Endothelial cell of umbilical vein (primary cell): ENCODE measurements around the gene NGLY1. TPM values are rescaled to one million over a fixed set of nuclear protein-coding genes. Genes with fewer than 3 reads are reported as not detected.

Experiments used
- BruUV-seq: library from RNA; stranded (reverse); fragments of 400-500 nt; replicated peaks from 2 replicates; lab custom pipeline; 2021; lab: Mats Ljungman, UMichigan
- CTCF ChIA-PET: fragments of 300-600, 350-600 bp; sonication (Branson Sonifier 250); formaldehyde crosslinking; loops from one replicate; lab custom pipeline; 2021; ENCODE audit warnings: antibody characterized with exemption, inconsistent platforms; lab: Charles Lee
- POLR2A ChIA-PET: fragments of 300-600, 350-600 bp; sonication (Branson Sonifier 250); formaldehyde crosslinking; loops from one replicate; lab custom pipeline; 2021; ENCODE audit warnings: antibody characterized with exemption, inconsistent platforms; lab: Charles Lee
- DNase-seq: peaks from one replicate; pipeline ENCODE4 v3.0.0-alpha.2; 2011; ENCODE audit warnings: low read depth, low spot score
- FAIRE-seq: peaks from 2 replicates; lab custom pipeline; 2011; peaks lifted over from hg19 to GRCh38; lab: Jason Lieb, UNC
- H2AFZ ChIP-seq: 2 replicates; pipeline ENCODE4 v1.6.0; 2012; ENCODE audit warnings: low read depth, low read length, control low read depth, inconsistent platforms
- H3K27ac ChIP-seq: 2 replicates; pipeline ENCODE4 v1.5.1; 2011; ENCODE audit warnings: low read depth, mild to moderate bottlenecking, control low read depth, low read length, moderate library complexity; ENCODE audit not compliant: insufficient read depth
- H3K27me3 ChIP-seq, 2 experiments: 2 replicates each; pipeline versions ENCODE4 v1.6.0 to v1.6.1; 2011; ENCODE audit warnings: low read length in 2 of 2, mixed read lengths in 1 of 2; ENCODE audit not compliant: control insufficient read depth in 2 of 2, insufficient read depth in 2 of 2
- H3K36me3 ChIP-seq, 2 experiments: 2 replicates in 1 of 2; 3 replicates in 1 of 2; pipeline ENCODE4 v1.5.1; 2011; ENCODE audit warnings: low read length in 2 of 2, mild to moderate bottlenecking in 1 of 2, moderate library complexity in 1 of 2; ENCODE audit not compliant: control insufficient read depth in 2 of 2, insufficient read depth in 2 of 2; ENCODE audit errors: extremely low read depth in 1 of 2
- H3K4me1 ChIP-seq: 3 replicates; pipeline ENCODE4 v1.5.1; 2011; ENCODE audit warnings: mild to moderate bottlenecking, low read length; ENCODE audit not compliant: control insufficient read depth, insufficient read depth; ENCODE audit errors: extremely low read depth
- H3K4me2 ChIP-seq: 2 replicates; pipeline ENCODE4 v1.6.1; 2011; ENCODE audit warnings: low read length, control low read depth, mixed read lengths; ENCODE audit not compliant: insufficient read depth
- H3K4me3 ChIP-seq, 3 experiments: fragments of 200-600 bp in 1 of 3; sonication (generic), shearing (Covaris generic) in 1 of 3; replicated peaks in 1 of 3; 2 replicates each; pipeline ENCODE4 v1.5.1; 2011 to 2016; ENCODE audit warnings: control low read depth in 3 of 3, low read length in 3 of 3, mild to moderate bottlenecking in 2 of 3, inconsistent platforms in 1 of 3, low read depth in 1 of 3, moderate library complexity in 1 of 3; ENCODE audit not compliant: insufficient read depth in 1 of 3
- H3K79me2 ChIP-seq: 2 replicates; pipeline ENCODE4 v1.6.0; 2012; ENCODE audit warnings: low read length, inconsistent platforms; ENCODE audit not compliant: control insufficient read depth, insufficient read depth
- H3K9ac ChIP-seq: replicated peaks from 2 replicates; pipeline ENCODE3; 2011; ENCODE audit warnings: low read length, control low read depth; ENCODE audit not compliant: insufficient read depth; ENCODE audit errors: extremely low read depth
- H3K9me1 ChIP-seq: replicated peaks from 3 replicates; pipeline ENCODE4 v1.6.0; 2011; ENCODE audit warnings: mild to moderate bottlenecking, low read length; ENCODE audit not compliant: control insufficient read depth, insufficient read depth; ENCODE audit errors: extremely low read depth
- H3K9me3 ChIP-seq: replicated peaks from 2 replicates; pipeline ENCODE4 v1.5.1; 2012; ENCODE audit warnings: low read length, inconsistent platforms; ENCODE audit not compliant: control insufficient read depth, insufficient read depth
- H4K20me1 ChIP-seq: replicated peaks from 2 replicates; pipeline ENCODE3; 2011; ENCODE audit warnings: mild to moderate bottlenecking, low read length; ENCODE audit not compliant: control insufficient read depth, insufficient read depth; ENCODE audit errors: extremely low read depth
- EZH2 ChIP-seq: IDR thresholded peaks from 2 replicates; pipeline ENCODE4 v1.6.1; 2012; ENCODE audit warnings: borderline replicate concordance, low read depth, mild to moderate bottlenecking, moderate library complexity, low read length, inconsistent platforms; ENCODE audit not compliant: severe bottlenecking
- GATA2 ChIP-seq: IDR thresholded peaks from 2 replicates; pipeline ENCODE4 v1.7.0; 2011; ENCODE audit warnings: low read depth, mild to moderate bottlenecking, moderate library complexity, mixed read lengths, low read length; ENCODE audit not compliant: insufficient read length, insufficient read depth
- dilution Hi-C: fragments of 300-500 bp; cut with MboI; formaldehyde crosslinking; loops from one replicate; pipeline ENCODE4 v1.15.0; 2019; ENCODE audit warnings: low sequenced_read_pairs; ENCODE audit not compliant: extremely low pct_ligation_motif_present
- intact Hi-C: fragments of 100-400 bp; cut with micrococcal nuclease; formaldehyde crosslinking; loops from one replicate; pipeline ENCODE4 v1.10.0; 2022
- polyA plus RNA-seq, 4 experiments: library from polyadenylated mRNA; depleted of rRNA in 3 of 4; stranded (reverse) in 3 of 4; unstranded in 1 of 4; fragments of >200 nt; gene quantifications; 2 replicates each; pipeline versions ENCODE4 v1.2.1 to v1.2.3, GENCODE V29; 2011 to 2012; ENCODE audit warnings: missing spikeins in 1 of 4
- total RNA-seq: library from RNA; stranded (reverse); gene quantifications from 2 replicates; pipeline ENCODE4 v1.2.3, GENCODE V29; 2021
- TF ChIP-seq, protein P1 (sequence below), 2 donors: IDR thresholded peaks; 1 replicate in 1 of 2; 2 replicates in 1 of 2; pipeline ENCODE4 v1.5.1; 2011; ENCODE audit warnings: low read length in 2 of 2, mild to moderate bottlenecking in 2 of 2, moderate library complexity in 2 of 2, control low read depth in 1 of 2, inconsistent platforms in 1 of 2, low read depth in 1 of 2; ENCODE audit not compliant: insufficient read depth in 1 of 2; ENCODE audit errors: extremely low read depth in 1 of 2

Gene NGLY1
- total and polyA plus RNA-seq, 2 donors (not counting 3 experiments of a cell fraction or from before 2014, with no cell fraction given): 5.3 to 29.6 TPM

- no peak for FAIRE-seq
- Histone ChIP-seq H3K9ac (no peak overlapping the region), H3K79me2 (no peaks in the 10 kb centered on the region), H3K27ac (no peak overlapping the region), H3K4me3 (no peak overlapping the region), H2AFZ (no peak overlapping the region), H4K20me1 (no peaks in the 10 kb centered on the region), H3K9me3 (no peaks in the 10 kb centered on the region), H3K4me2 (no peak overlapping the region), H3K36me3 (no peaks in the 10 kb centered on the region), H3K4me1 (no peaks in the 10 kb centered on the region), H3K27me3 (peaks cover 0 to 5% of the 10 kb centered on the region in 2 experiments), H3K9me1 (no peaks in the 10 kb centered on the region)
- CTCF ChIA-PET: interaction anchor here (0.6 to 2.7 kb wide), 11 partner anchors 11 to 1448 kb away, joined by 3 to 50 read pairs (median 4); partner anchors contain the start of gene NGLY1
- dilution Hi-C loops (no loop called here), intact Hi-C loops (loop anchor here (1.0 kb wide), 1 partner anchor 183 kb away; no protein-coding TSS in a partner anchor)
- POLR2A ChIA-PET: no interaction called here
- peak; percentile 34 for DNase-seq
- TF ChIP-seq, protein P1, sequence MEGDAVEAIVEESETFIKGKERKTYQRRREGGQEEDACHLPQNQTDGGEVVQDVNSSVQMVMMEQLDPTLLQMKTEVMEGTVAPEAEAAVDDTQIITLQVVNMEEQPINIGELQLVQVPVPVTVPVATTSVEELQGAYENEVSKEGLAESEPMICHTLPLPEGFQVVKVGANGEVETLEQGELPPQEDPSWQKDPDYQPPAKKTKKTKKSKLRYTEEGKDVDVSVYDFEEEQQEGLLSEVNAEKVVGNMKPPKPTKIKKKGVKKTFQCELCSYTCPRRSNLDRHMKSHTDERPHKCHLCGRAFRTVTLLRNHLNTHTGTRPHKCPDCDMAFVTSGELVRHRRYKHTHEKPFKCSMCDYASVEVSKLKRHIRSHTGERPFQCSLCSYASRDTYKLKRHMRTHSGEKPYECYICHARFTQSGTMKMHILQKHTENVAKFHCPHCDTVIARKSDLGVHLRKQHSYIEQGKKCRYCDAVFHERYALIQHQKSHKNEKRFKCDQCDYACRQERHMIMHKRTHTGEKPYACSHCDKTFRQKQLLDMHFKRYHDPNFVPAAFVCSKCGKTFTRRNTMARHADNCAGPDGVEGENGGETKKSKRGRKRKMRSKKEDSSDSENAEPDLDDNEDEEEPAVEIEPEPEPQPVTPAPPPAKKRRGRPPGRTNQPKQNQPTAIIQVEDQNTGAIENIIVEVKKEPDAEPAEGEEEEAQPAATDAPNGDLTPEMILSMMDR (IDR thresholded peaks at IDR 0.05; ENCODE audit: extremely low read depth in 1 of 2, insufficient read depth in 1 of 2, low read depth in 1 of 2, low read length in 2 of 2): peak in 1 of 2 donors; percentile 28
- TF ChIP-seq GATA2 (no peak), EZH2 (no peak)
- BruUV-seq: no TSS peak
These were observed 48.3 kb upstream of the NGLY1 start for GRCh38 chr3:25831578-25831977.
